ENCODE data around the gene YY1AP1.
"Not testable (repeated sequence)": the region's sequence is repeated elsewhere in the genome, so short reads cannot be mapped to it uniquely, and the experiment has no call there.

YY1AP1 gene, protein sequence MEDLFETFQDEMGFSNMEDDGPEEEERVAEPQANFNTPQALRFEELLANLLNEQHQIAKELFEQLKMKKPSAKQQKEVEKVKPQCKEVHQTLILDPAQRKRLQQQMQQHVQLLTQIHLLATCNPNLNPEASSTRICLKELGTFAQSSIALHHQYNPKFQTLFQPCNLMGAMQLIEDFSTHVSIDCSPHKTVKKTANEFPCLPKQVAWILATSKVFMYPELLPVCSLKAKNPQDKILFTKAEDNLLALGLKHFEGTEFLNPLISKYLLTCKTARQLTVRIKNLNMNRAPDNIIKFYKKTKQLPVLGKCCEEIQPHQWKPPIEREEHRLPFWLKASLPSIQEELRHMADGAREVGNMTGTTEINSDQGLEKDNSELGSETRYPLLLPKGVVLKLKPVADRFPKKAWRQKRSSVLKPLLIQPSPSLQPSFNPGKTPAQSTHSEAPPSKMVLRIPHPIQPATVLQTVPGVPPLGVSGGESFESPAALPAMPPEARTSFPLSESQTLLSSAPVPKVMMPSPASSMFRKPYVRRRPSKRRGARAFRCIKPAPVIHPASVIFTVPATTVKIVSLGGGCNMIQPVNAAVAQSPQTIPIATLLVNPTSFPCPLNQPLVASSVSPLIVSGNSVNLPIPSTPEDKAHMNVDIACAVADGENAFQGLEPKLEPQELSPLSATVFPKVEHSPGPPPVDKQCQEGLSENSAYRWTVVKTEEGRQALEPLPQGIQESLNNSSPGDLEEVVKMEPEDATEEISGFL

GRCh38 chr1:155688324-155689080 lies at the start of gene YY1AP1:
Gene YY1AP1 (minus strand): TSS chr1:155688774. CDS start chr1:155680436, 8,338 bp downstream.
- peak; percentile 93 for DNase-seq (ENCODE audit: low spot score)

- DNase-seq (ENCODE audit: low spot score): peak; percentile 80
Observed at GRCh38 chr1:155729031-155729898, 40.7 kb upstream of the YY1AP1 start.

DNA sequence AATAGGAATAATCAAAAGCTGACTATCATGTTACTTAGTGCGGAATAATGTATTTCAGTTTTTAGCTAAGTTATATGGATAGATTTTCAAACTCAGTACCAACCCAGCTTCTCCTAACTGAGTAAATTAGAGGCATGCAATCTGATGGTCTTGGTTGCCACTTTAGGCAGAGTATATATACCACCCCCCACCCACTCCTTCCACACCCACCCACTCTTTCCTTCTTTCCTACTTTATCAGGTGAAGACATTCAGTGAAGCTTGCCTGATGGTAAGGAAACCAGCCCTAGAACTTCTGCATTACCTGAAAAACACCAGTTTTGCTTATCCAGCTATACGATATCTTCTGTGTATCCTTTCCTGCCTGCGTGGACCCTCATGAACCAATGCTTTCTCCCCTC lies 36.6 kb upstream of the YY1AP1 start:
- no peak for DNase-seq (ENCODE audit: low spot score)

DNA sequence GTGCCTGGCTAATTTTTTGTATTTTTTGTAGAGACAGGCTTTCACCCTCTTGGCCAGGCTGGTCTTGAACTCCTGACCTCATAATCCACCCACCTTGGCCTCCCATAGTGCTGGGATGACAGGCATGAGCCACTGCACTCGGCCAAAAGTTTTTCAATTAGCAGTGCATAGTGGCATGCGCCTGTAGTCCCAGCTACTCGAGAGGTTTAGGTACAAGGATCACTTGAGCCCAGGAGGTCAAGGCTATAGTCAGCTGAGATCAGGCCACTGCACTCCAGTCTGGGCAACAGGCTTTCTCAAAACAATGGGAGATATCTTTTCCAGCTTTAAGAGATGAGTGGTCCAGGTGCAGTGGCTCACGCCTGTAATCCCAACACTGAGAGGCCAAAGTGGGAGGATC lies 31.1 kb upstream of the YY1AP1 start:
- no peak for DNase-seq (ENCODE audit: low spot score)

GRCh38 chr1:155718524-155719115 lies 30.0 kb upstream of the YY1AP1 start:
- DNase-seq (ENCODE audit: low spot score): peak; percentile 30

GRCh38 chr1:155717041-155717440 lies 28.5 kb upstream of the YY1AP1 start:
- DNase-seq (ENCODE audit: low spot score): no peak

- DNase-seq (ENCODE audit: low spot score): peak; percentile 26
Observed at GRCh38 chr1:155715777-155716176, 27.2 kb upstream of the YY1AP1 start.

DNA sequence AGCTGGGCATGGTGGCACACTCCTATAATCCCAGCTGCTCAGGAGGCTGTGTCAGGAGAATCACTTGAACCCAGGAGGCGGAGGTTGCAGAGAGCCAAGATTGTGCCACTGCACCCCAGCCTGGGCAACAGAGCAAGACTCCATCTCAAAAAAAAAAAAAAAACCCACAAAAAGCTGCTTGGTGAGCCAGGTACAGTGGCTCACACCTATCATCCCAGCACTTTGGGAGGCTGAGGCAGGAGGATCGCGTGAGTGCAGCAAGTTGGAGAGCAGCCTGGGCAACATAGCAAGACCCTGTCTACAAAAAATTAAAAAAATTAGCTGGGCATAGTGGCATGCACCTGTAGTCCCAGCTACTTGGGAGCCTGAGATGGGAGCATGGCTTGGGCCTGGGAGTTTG lies 26.5 kb upstream of the YY1AP1 start:
- not testable (repeated sequence) for DNase-seq (ENCODE audit: low spot score)

- no peak for DNase-seq (ENCODE audit: low spot score)
Observed at GRCh38 chr1:155713075-155713474, 24.5 kb upstream of the YY1AP1 start.

DNA sequence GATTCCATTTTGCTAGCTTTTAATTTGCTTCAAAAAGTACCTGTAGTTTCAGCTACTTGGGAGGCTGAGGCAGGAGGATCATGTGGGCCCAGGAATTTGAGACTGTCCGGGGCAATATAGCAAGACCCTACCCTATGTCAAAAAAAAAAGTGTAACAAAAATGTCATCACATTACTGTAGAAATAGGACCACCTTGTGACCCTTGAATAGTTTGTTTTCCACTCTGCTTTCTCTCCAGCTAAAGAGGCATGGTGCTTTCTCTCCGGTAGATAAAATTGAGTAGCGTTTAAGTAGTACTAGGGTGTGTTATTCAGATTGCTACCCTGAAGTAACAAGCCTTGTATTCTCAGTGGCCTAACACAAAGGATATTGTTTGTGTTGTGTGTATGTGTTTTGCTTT lies 24.1 kb upstream of the YY1AP1 start:
- DNase-seq (ENCODE audit: low spot score): not testable (repeated sequence)

- DNase-seq (ENCODE audit: low spot score): not testable (repeated sequence)
Observed at GRCh38 chr1:155711457-155711856, 22.9 kb upstream of the YY1AP1 start.

DNA sequence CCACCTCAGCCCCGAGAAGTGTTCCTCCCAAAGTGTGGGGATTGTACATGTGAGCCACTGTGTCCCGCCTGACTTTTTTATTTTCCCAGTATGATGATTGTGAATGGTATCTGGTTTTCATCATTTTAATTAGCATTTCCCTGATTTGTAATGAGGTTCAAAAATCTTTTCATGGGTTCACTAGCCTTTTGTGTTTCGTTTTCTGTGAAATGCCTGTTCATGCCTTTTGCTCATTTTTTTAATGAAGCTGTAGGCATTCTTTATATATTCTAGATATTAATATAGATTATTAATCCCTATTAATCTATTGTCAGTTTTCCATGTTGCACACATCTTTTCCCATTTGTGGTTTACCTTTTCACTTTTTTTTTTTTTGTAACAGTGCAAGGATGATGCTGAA lies 20.8 kb upstream of the YY1AP1 start:
- no peak for DNase-seq (ENCODE audit: low spot score)

DNA sequence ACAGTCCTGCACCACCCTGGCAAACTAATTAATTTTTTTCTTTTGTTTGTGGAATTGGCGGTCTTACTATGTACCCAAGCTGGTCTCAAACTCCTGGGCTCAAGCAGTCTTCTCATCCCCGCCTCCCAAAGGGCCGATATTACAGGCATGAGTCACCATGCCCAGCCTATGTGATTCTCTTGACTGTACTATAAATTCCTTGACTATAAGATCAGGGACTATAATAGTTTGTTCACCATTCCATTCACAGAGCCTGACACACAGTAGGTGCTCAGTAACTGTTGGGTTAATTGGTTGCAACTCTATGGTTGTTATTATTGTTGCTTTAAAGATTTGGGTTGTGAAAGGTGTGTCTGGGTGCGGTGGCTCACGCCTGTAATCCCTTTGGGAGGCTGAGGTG lies 17.6 kb upstream of the YY1AP1 start:
- no peak for DNase-seq (ENCODE audit: low spot score)

- DNase-seq (ENCODE audit: low spot score): not testable (repeated sequence)
Observed at GRCh38 chr1:155704414-155704813, 15.8 kb upstream of the YY1AP1 start.

GRCh38 chr1:155703216-155703615 lies 14.6 kb upstream of the YY1AP1 start:
- no peak for DNase-seq (ENCODE audit: low spot score)

GRCh38 chr1:155701675-155702074 lies 13.1 kb upstream of the YY1AP1 start:
- not testable (repeated sequence) for DNase-seq (ENCODE audit: low spot score)

- not testable (repeated sequence) for DNase-seq (ENCODE audit: low spot score)
Observed at GRCh38 chr1:155699062-155699461, 10.5 kb upstream of the YY1AP1 start.

GRCh38 chr1:155698382-155699038 lies 9.9 kb upstream of the YY1AP1 start:
- DNase-seq (ENCODE audit: low spot score): no peak

DNA sequence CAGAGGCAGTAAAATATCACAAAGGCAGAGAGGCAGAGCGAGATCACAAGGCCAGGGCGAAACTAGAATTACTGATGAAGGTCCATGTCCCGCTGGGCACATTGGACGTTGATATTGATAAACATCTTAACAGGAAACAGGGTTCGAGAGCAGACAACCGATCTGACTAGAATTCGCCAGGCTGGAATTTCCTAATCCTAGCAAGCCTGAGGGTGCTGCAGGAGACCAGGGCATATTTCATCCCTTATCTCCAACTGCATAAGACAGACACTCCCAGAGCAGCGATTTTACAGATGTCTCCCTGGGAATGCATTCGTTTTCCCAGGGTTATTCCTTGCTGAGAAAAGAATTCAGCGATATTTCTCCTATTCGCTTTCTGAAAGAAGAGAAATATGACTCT lies 9.0 kb upstream of the YY1AP1 start:
- DNase-seq (ENCODE audit: low spot score): not testable (repeated sequence)

DNA sequence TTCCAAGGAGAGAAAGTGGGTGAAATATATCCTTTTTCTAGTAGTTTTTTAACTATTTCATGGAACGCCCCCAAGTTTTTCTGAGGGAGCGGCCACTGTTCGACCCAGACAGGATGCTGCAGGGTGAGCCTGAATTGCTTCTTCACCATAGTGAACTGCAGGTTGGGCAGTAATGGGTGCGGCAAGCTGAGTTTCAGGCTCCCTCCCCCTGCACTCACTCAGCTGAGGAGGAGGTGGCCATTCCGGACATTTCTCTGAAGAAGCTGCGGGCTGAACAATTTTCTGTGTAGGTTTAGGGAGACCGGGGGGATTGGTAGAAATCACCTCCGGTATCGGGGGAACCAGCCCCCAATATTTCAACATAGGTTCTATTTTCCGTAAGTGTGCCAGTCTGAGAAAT lies 8.5 kb upstream of the YY1AP1 start:
- DNase-seq (ENCODE audit: low spot score): no peak

DNA sequence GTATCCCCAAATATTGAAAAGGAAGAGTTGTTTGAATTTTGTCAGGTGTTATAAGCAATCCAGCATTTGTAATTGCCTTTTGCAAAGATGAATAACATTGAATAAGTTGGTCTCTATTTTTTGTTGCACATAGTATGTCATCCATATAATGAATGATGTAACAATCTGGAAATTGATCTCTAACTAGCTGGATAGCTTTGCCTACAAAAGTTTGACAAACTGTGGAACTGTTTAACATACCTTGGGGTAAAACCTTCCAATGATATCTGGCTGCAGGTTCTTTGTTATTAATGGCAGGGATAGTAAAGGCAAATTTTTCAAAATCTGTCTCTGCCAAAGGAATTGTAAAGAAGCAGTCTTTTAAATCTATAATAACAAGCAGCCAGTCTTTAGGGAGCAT lies 8.0 kb upstream of the YY1AP1 start:
- no peak for DNase-seq (ENCODE audit: low spot score)
